ENCODE results near the gene HIVEP2. TPM values are rescaled to one million over a fixed set of nuclear protein-coding genes. Genes with fewer than 3 reads are reported as not detected.

Gene HIVEP2
- total RNA-seq, 1 donor from 2014 or later: 24.3 TPM

DNA sequence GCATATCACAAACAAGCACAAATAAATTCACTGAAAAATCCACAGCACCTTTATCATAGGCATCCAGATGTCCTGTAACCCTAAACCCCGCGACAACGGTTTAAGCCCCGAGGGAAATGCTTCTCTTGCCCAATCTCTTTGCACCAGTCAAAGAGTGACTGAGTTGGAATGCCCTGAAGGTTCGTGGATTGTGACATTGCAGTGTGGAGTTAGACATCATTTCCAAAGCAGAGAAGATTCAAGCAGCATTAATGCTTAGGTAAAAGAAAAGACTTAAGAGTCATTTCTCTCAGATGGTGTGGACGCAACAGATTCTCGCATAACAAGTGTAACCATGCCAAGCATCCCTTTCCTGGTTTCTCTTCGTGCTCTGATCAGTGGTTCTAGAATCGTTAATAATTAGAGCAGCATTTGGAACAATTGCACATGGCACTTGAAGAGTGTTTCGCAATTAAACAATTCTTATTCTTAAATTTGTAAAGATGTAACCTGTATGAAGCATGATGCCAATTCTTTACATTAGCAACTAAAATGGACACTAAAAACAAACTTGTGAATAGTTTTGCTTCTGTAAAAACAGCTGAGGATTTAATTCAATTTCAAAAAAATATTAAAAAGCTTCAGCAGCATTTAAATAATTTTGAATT, 121.6 kb downstream of the HIVEP2 start:
- Mint-ChIP-seq H3K27ac (peak overlapping the region; percentile 48), H3K4me3 (ENCODE audit: low read depth) (no peak overlapping the region), H3K36me3 (ENCODE audit: low read depth) (peaks cover 17% of the 10 kb centered on the region), H3K27me3 (ENCODE audit: low read depth) (no peaks in the 10 kb centered on the region), H3K4me1 (ENCODE audit: low read depth) (peaks cover 53% of the 10 kb centered on the region), H3K9me3 (no peaks in the 10 kb centered on the region)
- intact Hi-C loops (cut with micrococcal nuclease): loop anchor here (1.0 to 5.0 kb wide), 4 partner anchors 10 to 51 kb away; no protein-coding TSS in a partner anchor
- no peak for DNase-seq (ENCODE audit: low spot score)

DNA sequence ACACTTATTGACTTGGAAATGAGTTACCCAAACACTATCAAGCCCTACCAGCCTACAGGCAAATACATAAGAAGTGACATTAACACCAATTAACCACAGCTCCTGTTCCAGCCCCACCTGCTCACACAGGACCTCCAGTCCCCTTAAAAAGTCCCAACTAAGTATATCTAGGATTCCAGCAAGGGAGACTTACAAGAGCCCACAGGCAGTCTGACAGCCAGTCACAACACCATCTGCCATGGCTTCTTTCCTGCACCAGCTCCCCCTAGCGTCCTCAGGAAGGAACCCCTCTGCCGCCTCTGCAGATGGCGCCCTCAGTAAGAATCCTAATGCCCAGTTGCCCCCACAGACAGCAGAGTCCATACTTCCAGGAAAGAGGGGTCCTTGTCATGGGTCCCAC, 122.1 kb downstream of the HIVEP2 start:
- peak overlapping the region; percentile 48 for H3K27ac Mint-ChIP-seq
- DNase-seq (ENCODE audit: low spot score): no peak
- no peaks in the 10 kb centered on the region for H3K9me3 Mint-ChIP-seq
- H3K4me1 Mint-ChIP-seq (ENCODE audit: low read depth): peaks cover 51% of the 10 kb centered on the region
- intact Hi-C loops (cut with micrococcal nuclease): loop anchor here (1.0 to 5.0 kb wide), 6 partner anchors 10 to 90 kb away; no protein-coding TSS in a partner anchor
- peaks cover 13% of the 10 kb centered on the region for H3K36me3 Mint-ChIP-seq (ENCODE audit: low read depth)
- no peak overlapping the region for H3K4me3 Mint-ChIP-seq (ENCODE audit: low read depth)
- H3K27me3 Mint-ChIP-seq (ENCODE audit: low read depth): no peaks in the 10 kb centered on the region

DNA sequence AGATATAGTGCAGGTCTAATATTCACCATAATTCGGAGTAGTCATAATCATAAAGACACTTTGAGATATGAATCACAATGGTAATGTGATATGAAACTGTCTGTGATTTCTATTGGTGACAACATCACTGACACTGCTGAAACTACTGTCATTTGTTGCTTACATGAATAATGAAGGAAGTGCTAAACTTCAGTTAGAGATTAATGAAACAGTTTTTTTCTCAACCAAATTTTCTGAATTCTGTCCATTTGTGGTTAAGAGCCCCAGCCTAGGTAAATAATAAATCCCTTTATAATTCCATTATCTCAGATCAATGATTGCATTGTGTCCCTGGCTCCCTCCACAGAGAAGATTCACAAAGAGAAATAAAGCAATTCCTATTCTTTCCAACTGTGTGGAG, 122.6 kb downstream of the HIVEP2 start:
- H3K36me3 Mint-ChIP-seq (ENCODE audit: low read depth): peaks cover 16% of the 10 kb centered on the region
- peaks cover 53% of the 10 kb centered on the region for H3K4me1 Mint-ChIP-seq (ENCODE audit: low read depth)
- no peak overlapping the region for H3K4me3 Mint-ChIP-seq (ENCODE audit: low read depth)
- intact Hi-C loops (cut with micrococcal nuclease): loop anchor here (1.0 to 5.0 kb wide), 5 partner anchors 20 to 91 kb away; no protein-coding TSS in a partner anchor
- peak overlapping the region; percentile 48 for H3K27ac Mint-ChIP-seq
- DNase-seq (ENCODE audit: low spot score): no peak
- no peaks in the 10 kb centered on the region for H3K27me3 Mint-ChIP-seq (ENCODE audit: low read depth)
- H3K9me3 Mint-ChIP-seq: no peaks in the 10 kb centered on the region

DNA sequence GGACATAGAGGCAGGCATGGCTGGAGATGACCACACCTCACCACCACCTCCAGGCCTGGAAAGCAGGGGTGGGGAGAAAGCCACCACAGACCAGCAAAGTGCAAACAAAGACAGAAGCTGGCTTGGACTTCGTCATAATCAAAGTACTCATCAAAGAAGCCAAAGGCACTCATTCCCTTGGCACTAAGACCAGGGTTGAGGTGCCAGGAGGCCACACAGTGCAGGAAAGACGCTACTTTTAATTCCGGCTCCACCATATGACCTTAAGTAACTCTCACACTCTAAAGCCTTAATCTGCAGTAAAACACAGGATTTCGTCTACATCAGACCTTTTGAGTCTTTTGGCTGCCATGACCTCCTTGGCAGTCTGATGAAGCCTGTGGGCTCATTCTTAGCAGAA, 123.1 kb downstream of the HIVEP2 start:
- DNase-seq (ENCODE audit: low spot score): no peak
- H3K36me3 Mint-ChIP-seq (ENCODE audit: low read depth): peaks cover 18% of the 10 kb centered on the region

DNA sequence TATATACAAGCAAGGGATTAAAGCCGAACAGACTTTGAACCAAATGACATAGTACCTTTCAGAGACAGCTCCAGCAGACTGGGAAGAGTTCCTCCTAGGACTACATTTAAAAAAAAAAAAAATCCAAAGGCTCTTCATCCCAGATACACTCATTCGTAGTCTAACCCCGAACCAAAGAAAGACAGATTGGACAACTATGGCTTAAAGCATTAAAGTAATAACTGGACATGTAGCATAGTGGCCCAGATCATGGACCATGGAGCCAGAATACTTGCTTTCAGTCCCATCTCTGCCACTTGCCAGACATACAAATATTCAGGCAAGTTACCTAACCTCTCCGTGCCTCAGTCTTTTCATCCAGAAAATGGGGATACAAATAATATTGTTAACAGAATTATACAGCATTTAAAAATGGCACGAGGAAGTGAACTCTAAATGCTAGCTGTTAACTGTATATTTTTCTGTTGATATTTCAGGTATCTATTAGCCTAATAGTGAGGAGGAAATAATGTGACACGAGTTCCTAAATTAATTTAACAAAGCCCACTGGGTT, 123.7 kb downstream of the HIVEP2 start:
- Mint-ChIP-seq H3K36me3 (ENCODE audit: low read depth) (peaks cover 25% of the 10 kb centered on the region), H3K27ac (no peak overlapping the region), H3K4me3 (ENCODE audit: low read depth) (no peak overlapping the region), H3K4me1 (ENCODE audit: low read depth) (peaks cover 61% of the 10 kb centered on the region), H3K9me3 (no peaks in the 10 kb centered on the region), H3K27me3 (ENCODE audit: low read depth) (no peaks in the 10 kb centered on the region)
- DNase-seq (ENCODE audit: low spot score): no peak
- intact Hi-C loops (cut with micrococcal nuclease): loop anchor here (5.0 kb wide), 2 partner anchors 36 to 49 kb away; no protein-coding TSS in a partner anchor

More for the DNA sequence above, 123.1 kb downstream of the HIVEP2 start:
- H3K9me3 Mint-ChIP-seq: no peaks in the 10 kb centered on the region
- intact Hi-C loops (cut with micrococcal nuclease): loop anchor here (1.0 to 5.0 kb wide), 5 partner anchors 19 to 91 kb away; no protein-coding TSS in a partner anchor
- H3K27me3 Mint-ChIP-seq (ENCODE audit: low read depth): no peaks in the 10 kb centered on the region
- peak overlapping the region; percentile 29 for H3K27ac Mint-ChIP-seq
- H3K4me3 Mint-ChIP-seq (ENCODE audit: low read depth): no peak overlapping the region
- H3K4me1 Mint-ChIP-seq (ENCODE audit: low read depth): peaks cover 56% of the 10 kb centered on the region

DNA sequence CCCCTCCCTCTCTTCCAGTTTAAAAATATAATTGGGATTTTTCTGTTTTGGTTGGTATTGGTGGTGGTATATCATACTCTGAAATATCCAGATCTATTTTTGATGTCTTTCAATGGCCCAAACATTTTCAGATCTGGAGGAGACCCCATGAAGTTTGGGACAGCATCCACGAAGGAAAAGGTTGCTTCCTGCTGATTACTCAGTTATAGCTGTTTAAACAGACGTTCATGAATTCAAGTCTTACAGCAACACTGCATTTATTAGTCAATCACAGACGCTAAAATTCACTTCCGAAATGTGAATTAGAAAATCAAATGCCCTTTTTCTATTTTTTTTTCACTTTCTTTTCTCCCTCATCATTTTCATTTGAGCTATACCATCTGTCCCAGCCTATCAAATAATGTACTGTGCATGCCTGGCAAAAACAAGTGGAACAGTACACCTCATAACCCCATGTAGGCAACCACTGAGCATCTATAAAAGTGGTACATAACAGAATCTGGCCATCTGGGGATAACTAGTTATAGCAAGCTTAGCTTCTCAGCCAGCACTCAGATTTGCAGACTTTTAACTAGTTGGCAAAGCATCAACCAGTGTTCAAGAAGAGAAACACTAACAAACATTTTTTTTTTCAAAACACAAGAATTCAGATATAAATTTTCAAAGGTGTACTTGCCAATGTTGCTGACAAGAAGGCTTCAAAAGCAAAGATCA, 124.5 kb downstream of the HIVEP2 start:
- no peak for DNase-seq (ENCODE audit: low spot score)
- H3K27me3 Mint-ChIP-seq (ENCODE audit: low read depth): no peaks in the 10 kb centered on the region
- intact Hi-C loops (cut with micrococcal nuclease): loop anchor here (1.0 to 5.0 kb wide), 4 partner anchors 9 to 124 kb away; no protein-coding TSS in a partner anchor

DNA sequence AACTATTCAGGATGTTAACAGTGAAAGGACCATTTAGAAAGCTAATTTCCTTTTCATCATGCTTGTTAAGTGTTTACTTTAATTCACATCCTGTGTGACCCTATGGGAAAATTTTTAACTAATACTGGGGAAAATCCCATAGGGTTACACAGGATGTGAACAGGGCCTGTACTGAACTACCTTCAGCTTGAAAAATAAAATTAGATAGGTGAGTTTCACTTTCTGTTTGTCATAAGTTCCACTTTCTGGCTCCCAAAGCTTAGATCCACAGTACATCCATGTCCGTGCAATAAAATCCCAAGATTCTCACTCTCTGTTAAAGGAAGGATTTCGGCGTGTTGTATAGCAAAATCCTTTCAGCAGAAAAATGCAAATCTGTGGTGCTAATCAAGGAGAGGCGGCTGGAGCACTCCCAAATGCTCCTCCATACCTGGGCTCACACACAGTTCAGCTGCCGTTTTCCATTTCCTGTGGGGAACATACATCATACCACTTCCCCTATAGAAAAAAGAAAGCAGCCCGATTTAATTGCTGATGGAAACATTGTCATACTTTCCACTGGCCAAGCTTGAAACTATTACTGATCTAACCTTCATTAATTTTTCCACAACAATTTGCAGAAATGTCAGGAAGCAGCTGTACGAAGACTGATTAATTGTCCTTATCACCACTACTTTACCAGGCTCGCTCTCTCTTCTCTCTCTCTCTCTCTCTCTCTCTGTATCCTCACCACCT, 125.2 kb downstream of the HIVEP2 start:
- intact Hi-C loops (cut with micrococcal nuclease): loop anchor here (1.0 to 5.0 kb wide), 5 partner anchors 8 to 125 kb away; no protein-coding TSS in a partner anchor
- H3K27me3 Mint-ChIP-seq (ENCODE audit: low read depth): no peaks in the 10 kb centered on the region
- peak overlapping the region; percentile 91 for H3K27ac Mint-ChIP-seq
- peaks cover 57% of the 10 kb centered on the region for H3K4me1 Mint-ChIP-seq (ENCODE audit: low read depth)
- DNase-seq (ENCODE audit: low spot score): peak; percentile 55
- H3K4me3 Mint-ChIP-seq (ENCODE audit: low read depth): peak overlapping the region; percentile 76
- no peaks in the 10 kb centered on the region for H3K9me3 Mint-ChIP-seq
- peaks cover 29% of the 10 kb centered on the region for H3K36me3 Mint-ChIP-seq (ENCODE audit: low read depth)

More for the DNA sequence above, 124.5 kb downstream of the HIVEP2 start:
- H3K4me1 Mint-ChIP-seq (ENCODE audit: low read depth): peaks cover 61% of the 10 kb centered on the region
- peak overlapping the region; percentile 91 for H3K27ac Mint-ChIP-seq
- H3K36me3 Mint-ChIP-seq (ENCODE audit: low read depth): peaks cover 25% of the 10 kb centered on the region
- no peaks in the 10 kb centered on the region for H3K9me3 Mint-ChIP-seq
- peak overlapping the region; percentile 76 for H3K4me3 Mint-ChIP-seq (ENCODE audit: low read depth)

DNA sequence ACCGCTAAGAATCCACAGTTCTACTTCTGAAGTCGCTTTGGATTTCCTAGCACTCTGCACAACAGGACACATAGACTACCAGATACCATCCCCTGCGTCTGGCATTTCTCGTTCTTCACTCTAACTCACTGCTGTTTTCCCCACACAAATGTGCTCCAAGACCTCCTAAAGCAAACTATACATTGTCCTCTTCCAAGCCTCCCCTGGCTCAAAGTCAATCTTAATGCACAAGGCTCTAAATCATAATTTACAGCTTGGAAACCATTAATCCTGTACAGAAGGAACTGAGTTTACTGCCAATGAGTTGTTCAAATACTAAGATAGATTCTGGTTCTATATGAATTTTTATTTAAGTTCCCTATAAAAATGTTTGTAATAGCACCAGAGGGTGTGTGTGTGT, 128.5 kb downstream of the HIVEP2 start:
- intact Hi-C loops (cut with micrococcal nuclease): no loop called here
- no peaks in the 10 kb centered on the region for H3K9me3 Mint-ChIP-seq
- H3K27me3 Mint-ChIP-seq (ENCODE audit: low read depth): no peaks in the 10 kb centered on the region
- H3K27ac Mint-ChIP-seq: no peak overlapping the region
- DNase-seq (ENCODE audit: low spot score): no peak
- no peak overlapping the region for H3K4me3 Mint-ChIP-seq (ENCODE audit: low read depth)
- peaks cover 60% of the 10 kb centered on the region for H3K4me1 Mint-ChIP-seq (ENCODE audit: low read depth)
- peaks cover 29% of the 10 kb centered on the region for H3K36me3 Mint-ChIP-seq (ENCODE audit: low read depth)

DNA sequence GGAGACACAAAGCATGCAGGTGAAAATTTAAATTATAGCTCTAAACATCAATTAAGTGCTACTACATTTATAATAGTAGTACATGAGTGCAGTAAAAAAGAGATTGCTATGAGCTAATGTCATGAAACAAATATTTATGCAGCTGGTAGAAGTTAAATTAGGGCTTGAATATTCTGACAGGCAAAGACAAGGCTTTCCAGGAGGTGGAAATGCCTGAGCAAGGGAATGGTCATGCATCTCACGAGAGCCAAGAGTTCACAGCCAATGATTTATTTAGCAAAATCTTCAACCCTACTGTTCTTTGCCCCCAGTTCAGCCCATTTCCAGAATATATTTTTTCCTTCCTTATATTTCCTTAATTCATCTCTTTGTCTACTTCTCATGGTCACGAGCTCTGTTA, 128.9 kb downstream of the HIVEP2 start:
- no peaks in the 10 kb centered on the region for H3K27me3 Mint-ChIP-seq (ENCODE audit: low read depth)
- intact Hi-C loops (cut with micrococcal nuclease): no loop called here
- H3K36me3 Mint-ChIP-seq (ENCODE audit: low read depth): peaks cover 29% of the 10 kb centered on the region
- H3K4me1 Mint-ChIP-seq (ENCODE audit: low read depth): peaks cover 62% of the 10 kb centered on the region
- no peak overlapping the region for H3K4me3 Mint-ChIP-seq (ENCODE audit: low read depth)
- H3K27ac Mint-ChIP-seq: no peak overlapping the region
- no peak for DNase-seq (ENCODE audit: low spot score)
- no peaks in the 10 kb centered on the region for H3K9me3 Mint-ChIP-seq

DNA sequence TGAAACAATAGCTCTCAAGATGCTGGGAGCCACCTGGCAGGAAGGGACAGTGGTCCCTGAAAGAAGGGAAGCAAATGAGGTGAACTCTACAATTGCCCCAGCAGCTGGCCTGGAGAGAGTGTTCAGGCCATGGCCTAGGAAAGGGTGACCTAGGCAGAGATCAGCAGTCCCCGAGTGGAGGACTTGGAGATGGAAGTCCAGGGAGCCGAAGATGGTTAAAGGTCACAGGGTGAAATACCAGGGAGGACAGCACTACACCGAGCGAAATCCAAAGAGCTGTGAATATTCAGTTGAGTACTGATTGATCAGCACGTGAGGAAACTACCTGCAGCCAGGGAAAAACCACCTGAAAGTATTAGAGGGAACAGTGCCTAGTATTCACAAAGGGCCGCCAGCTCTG, 133.1 kb downstream of the HIVEP2 start:
- H3K4me1 Mint-ChIP-seq (ENCODE audit: low read depth): peaks cover 42% of the 10 kb centered on the region
- H3K27me3 Mint-ChIP-seq (ENCODE audit: low read depth): no peaks in the 10 kb centered on the region
- H3K27ac Mint-ChIP-seq: no peak overlapping the region
- DNase-seq (ENCODE audit: low spot score): no peak
- intact Hi-C loops (cut with micrococcal nuclease): loop anchor here (1.0 kb wide), 1 partner anchor 8 kb away; no protein-coding TSS in a partner anchor
- no peak overlapping the region for H3K4me3 Mint-ChIP-seq (ENCODE audit: low read depth)
- H3K9me3 Mint-ChIP-seq: no peaks in the 10 kb centered on the region
- peaks cover 48% of the 10 kb centered on the region for H3K36me3 Mint-ChIP-seq (ENCODE audit: low read depth)

DNA sequence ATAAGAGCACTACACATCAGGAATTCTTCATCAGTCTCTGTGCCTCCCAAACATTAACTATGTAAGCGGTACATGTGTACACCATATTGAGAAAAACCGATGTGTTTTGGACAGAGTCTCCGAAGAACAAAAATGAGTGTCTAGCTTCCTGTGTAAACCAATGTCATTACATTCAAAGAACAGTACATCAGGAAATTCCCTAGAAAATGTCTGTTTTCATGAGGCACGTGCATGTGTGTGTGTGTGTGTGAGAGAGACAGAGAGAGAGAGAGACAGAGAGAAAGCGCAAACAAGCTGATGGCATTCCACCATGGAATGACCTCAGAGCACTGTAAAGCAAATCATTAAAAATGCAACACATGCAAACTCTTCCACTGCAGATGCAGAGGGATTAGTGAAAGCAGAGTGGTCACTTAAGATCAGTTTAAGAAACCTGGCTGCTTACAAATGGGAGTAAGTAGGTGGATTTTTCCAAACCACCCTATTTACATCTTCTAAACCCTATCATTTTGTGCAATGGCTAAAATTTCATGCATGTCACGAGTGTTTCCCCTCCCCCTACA, 133.9 kb downstream of the HIVEP2 start:
- intact Hi-C loops (cut with micrococcal nuclease): loop anchor here (1.0 kb wide), 1 partner anchor 9 kb away; no protein-coding TSS in a partner anchor
- Mint-ChIP-seq H3K27ac (peak overlapping the region; percentile 59), H3K27me3 (ENCODE audit: low read depth) (no peaks in the 10 kb centered on the region), H3K9me3 (no peaks in the 10 kb centered on the region), H3K4me1 (ENCODE audit: low read depth) (peaks cover 36% of the 10 kb centered on the region), H3K4me3 (ENCODE audit: low read depth) (peak overlapping the region; percentile 34), H3K36me3 (ENCODE audit: low read depth) (peaks cover 46% of the 10 kb centered on the region)
- no peak for DNase-seq (ENCODE audit: low spot score)

DNA sequence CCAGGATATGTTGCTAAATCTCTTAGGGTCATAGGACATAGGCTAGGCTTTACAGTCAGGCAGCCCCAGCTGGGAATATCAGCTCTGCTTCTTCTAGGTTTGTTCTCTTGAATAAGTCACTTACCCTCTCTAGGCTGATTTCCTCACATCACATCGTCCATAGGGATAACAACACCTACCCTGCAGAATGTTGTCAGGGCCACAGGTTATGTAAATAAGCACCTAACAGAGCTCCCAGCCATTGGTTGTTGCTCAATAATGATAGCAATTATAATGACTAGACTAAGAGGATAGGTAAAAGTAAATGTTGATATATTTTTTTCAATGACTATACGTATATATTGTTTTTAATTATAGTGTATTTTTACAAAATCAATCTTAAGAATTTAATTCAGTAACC, 135.0 kb downstream of the HIVEP2 start:
- Mint-ChIP-seq H3K36me3 (ENCODE audit: low read depth) (peaks cover 44% of the 10 kb centered on the region), H3K4me1 (ENCODE audit: low read depth) (peaks cover 38% of the 10 kb centered on the region)

More for the DNA sequence above, 135.0 kb downstream of the HIVEP2 start:
- no peak overlapping the region for H3K27ac Mint-ChIP-seq
- no peak overlapping the region for H3K4me3 Mint-ChIP-seq (ENCODE audit: low read depth)
- no peaks in the 10 kb centered on the region for H3K9me3 Mint-ChIP-seq
- no peaks in the 10 kb centered on the region for H3K27me3 Mint-ChIP-seq (ENCODE audit: low read depth)
- intact Hi-C loops (cut with micrococcal nuclease): no loop called here
- no peak for DNase-seq (ENCODE audit: low spot score)

All from activated T-helper 2 cell treated with anti-CD3 and anti-CD28 coated beads, Interferon-gamma antibody, Interleukin-2, Interleukin-4, amounts not matched to agents 10 μg/mL and 5 μg/mL and 100 μg/mL, durations not matched to agents 14 hours and 24 hours and 36 hours (primary cell).